Nephron (organoid): ENCODE data around the gene KDM4B.
A peak's percentile ranks its signal among the peaks of the same experiment; 100 is the strongest.

Experiments used
- H3K27ac Mint-ChIP-seq, 3 experiments: 2 replicates each; pipeline ENCODE4 v1.8.0; 2020; ENCODE audit warnings: mixed read lengths in 3 of 3, mild to moderate bottlenecking in 2 of 3, moderate library complexity in 1 of 3
- H3K27me3 Mint-ChIP-seq: 2 replicates; pipeline ENCODE4 v1.8.0; 2021; ENCODE audit warnings: low read depth, mild to moderate bottlenecking, moderate library complexity, mixed read lengths
- H3K36me3 Mint-ChIP-seq: 2 replicates; pipeline ENCODE4 v1.8.0; 2020; ENCODE audit warnings: low read depth, mixed read lengths
- H3K4me1 Mint-ChIP-seq: 2 replicates; pipeline ENCODE4 v1.8.0; 2020; ENCODE audit warnings: mixed read lengths
- H3K4me3 Mint-ChIP-seq, 3 experiments: 2 replicates each; pipeline ENCODE4 v1.8.0; 2020; ENCODE audit warnings: mild to moderate bottlenecking in 3 of 3, mixed read lengths in 3 of 3, moderate library complexity in 2 of 3
- H3K9me3 Mint-ChIP-seq: 2 replicates; pipeline ENCODE4 v1.8.0; 2020; ENCODE audit warnings: mixed read lengths
- TF ChIP-seq, protein P1 (sequence below), 3 experiments: fragments of 200-600 bp; sonication (generic); IDR thresholded peaks; one replicate each; pipeline ENCODE4 v1.5.0; 2021; ENCODE audit warnings: antibody characterized with exemption in 3 of 3; ENCODE audit not compliant: unreplicated experiment in 3 of 3

KDM4B gene

DNA sequence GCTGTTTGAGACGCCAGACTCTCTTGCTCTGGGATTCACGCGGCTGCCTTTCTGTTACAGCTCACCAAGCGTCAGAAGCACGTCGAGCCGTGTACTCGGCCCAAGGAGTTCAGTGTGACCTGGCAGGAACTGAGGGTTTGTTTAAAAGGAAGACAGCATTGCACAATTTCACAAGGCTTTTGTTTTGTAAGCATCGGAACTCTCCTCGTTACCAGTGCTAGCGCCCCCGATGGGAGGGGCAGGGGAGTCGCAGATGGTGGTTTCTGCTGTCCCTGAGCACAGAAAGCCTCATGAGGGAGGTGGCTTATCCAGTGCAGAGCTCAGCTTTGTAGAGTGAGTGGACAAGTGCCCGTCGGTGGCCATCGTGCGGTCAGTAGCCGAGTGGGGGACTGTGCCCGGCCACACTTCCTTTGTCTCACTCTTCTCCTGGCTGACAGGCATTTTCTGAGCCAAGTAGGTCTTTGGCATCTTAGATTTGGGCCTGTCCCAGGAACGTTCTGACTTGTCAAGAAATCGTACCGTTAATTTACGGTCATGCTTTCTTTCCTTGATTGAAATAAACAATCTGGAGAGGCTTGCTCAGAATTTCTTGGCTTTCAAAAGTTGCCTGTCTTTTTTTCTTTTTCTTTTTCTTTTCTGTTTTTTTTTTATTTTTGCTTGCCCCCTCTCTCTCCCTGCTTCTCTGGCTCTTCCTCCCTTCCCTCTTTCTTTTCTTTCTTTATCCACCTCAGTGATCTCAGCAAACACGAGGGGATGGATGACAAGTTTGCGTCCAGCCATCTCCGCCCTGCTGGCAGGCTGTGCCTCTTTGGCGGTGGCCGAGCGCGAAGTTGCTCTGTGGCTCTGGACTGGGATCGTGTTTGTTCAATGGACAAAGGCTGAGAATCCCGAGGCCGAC lies 7.7 kb downstream of the KDM4B start:
- Mint-ChIP-seq H3K9me3 (no peaks in the 10 kb centered on the region), H3K36me3 (peaks cover 11% of the 10 kb centered on the region), H3K27me3 (no peaks in the 10 kb centered on the region), H3K4me3 (peak overlapping the region in 2 of 3 experiments; percentile 35 to 40), H3K27ac (peak overlapping the region; percentile 53 to 77 (median 70)), H3K4me1 (peaks cover 42% of the 10 kb centered on the region)
- TF ChIP-seq, protein P1, sequence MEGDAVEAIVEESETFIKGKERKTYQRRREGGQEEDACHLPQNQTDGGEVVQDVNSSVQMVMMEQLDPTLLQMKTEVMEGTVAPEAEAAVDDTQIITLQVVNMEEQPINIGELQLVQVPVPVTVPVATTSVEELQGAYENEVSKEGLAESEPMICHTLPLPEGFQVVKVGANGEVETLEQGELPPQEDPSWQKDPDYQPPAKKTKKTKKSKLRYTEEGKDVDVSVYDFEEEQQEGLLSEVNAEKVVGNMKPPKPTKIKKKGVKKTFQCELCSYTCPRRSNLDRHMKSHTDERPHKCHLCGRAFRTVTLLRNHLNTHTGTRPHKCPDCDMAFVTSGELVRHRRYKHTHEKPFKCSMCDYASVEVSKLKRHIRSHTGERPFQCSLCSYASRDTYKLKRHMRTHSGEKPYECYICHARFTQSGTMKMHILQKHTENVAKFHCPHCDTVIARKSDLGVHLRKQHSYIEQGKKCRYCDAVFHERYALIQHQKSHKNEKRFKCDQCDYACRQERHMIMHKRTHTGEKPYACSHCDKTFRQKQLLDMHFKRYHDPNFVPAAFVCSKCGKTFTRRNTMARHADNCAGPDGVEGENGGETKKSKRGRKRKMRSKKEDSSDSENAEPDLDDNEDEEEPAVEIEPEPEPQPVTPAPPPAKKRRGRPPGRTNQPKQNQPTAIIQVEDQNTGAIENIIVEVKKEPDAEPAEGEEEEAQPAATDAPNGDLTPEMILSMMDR (IDR thresholded peaks at IDR 0.05; ENCODE audit: unreplicated experiment in 3 of 3) = no peak

DNA sequence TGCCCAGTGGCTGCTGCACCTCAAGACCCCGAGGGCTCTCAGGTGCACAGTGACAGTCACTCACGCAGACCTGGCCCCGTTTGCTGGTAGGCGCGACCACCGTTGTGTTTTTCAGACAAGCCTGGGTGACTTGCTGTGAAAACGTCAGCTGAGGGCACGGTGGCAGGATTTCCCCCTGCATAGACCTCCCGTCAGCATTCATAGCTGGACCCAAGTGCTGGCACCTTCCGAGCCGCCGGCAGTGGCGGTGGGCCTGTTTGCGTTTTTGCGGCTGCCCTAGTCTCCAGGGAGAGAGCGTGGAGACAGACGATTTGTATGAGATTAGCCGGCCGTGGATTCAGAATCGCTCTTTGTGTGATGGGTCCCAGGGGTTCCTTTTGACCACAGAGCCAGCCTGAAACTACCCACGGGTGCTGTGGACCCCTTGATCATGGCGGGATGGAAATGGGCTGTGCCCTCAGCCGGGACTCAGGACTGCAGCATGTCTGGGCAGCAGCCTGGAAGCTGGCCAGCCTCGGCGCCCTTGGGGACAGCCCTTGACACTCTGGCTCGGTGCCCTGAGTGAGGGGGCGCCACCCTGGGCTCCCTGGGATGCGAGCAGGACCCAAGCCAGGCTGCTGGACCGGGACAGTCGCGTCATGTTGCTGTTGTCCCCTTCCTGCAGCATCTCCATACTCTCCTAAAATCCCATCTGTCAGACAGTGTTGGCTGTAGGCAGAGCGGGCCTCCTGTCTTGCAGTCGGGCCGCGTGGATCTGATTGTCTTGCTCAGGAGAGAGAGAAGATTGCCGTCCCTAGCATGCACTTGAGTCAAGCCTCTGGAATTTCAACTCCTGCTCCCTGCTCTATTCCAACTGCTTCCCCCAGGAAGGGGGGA lies 8.6 kb downstream of the KDM4B start:
- peak overlapping the region; percentile 45 to 85 (median 53) for H3K27ac Mint-ChIP-seq
- TF ChIP-seq, protein P1 (IDR thresholded peaks at IDR 0.05; ENCODE audit: unreplicated experiment in 3 of 3) = no peak

DNA sequence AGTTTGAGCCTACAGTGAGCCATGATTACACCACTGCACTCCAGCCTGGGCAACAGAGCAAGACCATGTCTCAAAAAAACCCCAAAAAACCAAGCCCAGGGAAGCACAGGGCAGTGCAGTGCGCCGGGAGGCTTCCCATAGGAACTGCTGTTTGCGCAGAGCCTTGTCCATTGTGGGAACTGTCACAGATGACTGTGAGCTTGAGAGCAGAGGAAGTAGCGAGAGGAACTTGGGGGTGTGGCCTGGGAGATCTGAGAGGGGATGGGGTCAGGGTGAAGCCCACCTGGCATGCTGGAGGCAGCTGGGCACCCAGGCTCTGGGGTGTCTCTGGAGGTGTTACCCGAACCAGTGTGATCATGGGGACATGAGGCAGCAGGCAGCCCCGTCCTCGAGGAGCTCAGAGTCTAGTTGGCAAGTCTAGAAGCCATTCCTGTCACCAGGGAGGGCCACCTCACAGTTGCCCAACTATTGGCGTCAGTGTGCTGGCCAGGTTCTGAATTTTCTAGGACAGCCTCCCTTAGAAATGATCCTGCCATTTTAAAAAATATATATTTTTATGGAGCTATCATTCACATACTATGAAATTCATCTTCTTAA lies 10.4 kb downstream of the KDM4B start:
- H3K27me3 Mint-ChIP-seq = no peaks in the 10 kb centered on the region
- H3K4me1 Mint-ChIP-seq = peaks cover 41% of the 10 kb centered on the region
- H3K9me3 Mint-ChIP-seq = no peaks in the 10 kb centered on the region
- TF ChIP-seq, protein P1 (IDR thresholded peaks at IDR 0.05; ENCODE audit: unreplicated experiment in 3 of 3) = no peak
- peaks cover 11% of the 10 kb centered on the region for H3K36me3 Mint-ChIP-seq
- peak overlapping the region in 1 of 3 experiments; percentile 48 for H3K27ac Mint-ChIP-seq
- H3K4me3 Mint-ChIP-seq = no peak overlapping the region

More for the DNA sequence above, 8.6 kb downstream of the KDM4B start:
- H3K36me3 Mint-ChIP-seq = peaks cover 11% of the 10 kb centered on the region
- H3K27me3 Mint-ChIP-seq = no peaks in the 10 kb centered on the region
- no peak overlapping the region for H3K4me3 Mint-ChIP-seq
- H3K4me1 Mint-ChIP-seq = peaks cover 36% of the 10 kb centered on the region
- H3K9me3 Mint-ChIP-seq = no peaks in the 10 kb centered on the region

- H3K36me3 Mint-ChIP-seq = peaks cover 7% of the 10 kb centered on the region
These were observed 11.2 kb downstream of the KDM4B start for GRCh38 chr19:4980067-4980466.

More at GRCh38 chr19:4980067-4980466, 11.2 kb downstream of the KDM4B start:
- Mint-ChIP-seq H3K27me3 (no peaks in the 10 kb centered on the region), H3K4me3 (no peak overlapping the region), H3K27ac (no peak overlapping the region), H3K9me3 (no peaks in the 10 kb centered on the region), H3K4me1 (peaks cover 40% of the 10 kb centered on the region)
- TF ChIP-seq, protein P1 (IDR thresholded peaks at IDR 0.05; ENCODE audit: unreplicated experiment in 3 of 3) = no peak
